SKM-1 treated with dmso at 0.1 percent for 144 hours (cell line): ENCODE results near the gene AJAP1.
"Not testable (repeated sequence)": the region's sequence is repeated elsewhere in the genome, so short reads cannot be mapped to it uniquely, and the experiment has no call there.

Experiments used
- DNase-seq: peaks from one replicate; lab custom pipeline; 2025; ENCODE audit not compliant: unreplicated experiment; lab: John Stamatoyannopoulos, UW

Gene AJAP1

DNA sequence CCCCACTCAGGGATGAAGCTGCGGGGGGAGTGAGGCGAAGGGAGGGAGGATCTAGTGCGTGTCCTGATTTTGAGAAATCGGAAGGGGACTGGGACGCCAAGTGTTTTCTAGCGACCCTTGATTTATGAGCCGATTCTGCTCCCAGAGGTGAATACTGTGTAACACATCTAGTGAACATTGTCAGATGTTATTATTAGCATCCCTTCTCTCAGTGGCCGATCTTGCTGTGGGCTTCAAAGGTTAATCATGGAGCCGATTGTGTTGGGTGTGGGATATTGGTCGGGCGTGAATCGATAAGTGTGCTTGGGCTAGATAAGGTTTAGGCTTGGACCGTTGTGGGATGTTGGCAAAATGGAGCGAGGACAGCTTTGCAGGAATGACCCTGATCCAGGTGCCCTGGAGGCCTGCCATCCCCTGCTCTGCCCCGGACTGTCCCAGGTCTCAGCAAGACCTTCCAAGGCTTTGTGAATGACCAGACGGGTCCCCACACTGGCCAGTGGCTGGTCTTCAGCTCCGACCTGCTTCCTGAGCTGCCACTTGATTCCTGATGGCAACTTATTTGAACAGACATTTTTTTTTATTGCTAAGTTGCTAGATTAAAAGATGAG lies 2.2 kb downstream of the AJAP1 start:
- no peak for DNase-seq

DNA sequence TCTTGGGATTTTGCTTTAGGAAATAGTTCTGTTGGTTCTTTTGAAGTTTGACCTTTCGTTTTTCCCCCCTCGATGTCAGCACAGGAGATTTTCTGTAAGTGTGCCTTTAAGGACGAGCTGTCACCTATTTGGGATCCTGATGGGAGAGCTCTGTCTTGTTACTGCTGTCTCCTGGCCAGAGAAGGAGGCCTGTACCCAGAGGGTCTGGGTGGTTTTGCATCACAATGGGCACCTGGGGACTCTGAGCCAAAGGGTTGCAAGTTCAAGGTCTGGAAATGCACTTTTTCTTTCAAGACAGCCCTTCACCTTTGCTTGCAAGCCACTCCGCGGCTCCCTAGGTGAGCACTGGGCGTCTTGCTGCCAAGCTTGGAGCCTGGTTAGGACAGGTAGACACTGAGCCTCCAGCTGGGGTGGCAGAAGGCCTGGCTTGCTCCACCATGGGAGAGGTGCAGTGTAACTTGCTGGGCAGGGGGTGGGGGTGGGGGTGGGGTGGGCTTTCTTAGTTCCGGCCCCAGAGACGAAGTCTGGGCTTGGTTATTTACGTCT lies 2.9 kb downstream of the AJAP1 start:
- DNase-seq = no peak

DNA sequence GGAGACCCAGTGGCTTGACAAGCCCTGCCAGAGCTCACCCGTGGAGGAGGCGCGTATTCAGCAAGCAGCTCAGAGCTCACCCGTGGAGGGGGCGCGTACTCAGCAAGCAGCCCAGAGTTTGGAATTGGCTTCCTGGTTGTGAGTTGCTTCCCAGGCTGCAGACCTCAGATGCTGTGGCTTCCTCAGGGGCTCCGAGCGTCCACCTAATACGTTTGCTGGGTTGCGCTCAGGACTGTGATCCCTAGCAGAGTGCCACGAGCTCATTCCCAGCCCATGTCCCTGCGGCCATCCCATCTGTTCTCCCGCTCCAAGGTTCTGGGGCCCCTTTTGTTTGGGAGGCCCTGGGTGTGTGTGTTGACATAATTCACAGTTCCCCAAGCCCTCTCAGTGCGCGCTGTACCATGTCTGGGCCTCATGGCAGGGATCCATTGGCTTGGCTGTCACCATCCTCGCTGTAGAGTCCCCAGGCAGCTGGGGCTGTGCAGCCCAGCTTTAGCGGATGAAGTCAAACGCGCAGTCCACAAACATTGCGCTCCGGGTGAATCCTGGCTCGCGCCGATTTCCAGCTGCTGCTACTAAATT lies 3.6 kb downstream of the AJAP1 start:
- no peak for DNase-seq

DNA sequence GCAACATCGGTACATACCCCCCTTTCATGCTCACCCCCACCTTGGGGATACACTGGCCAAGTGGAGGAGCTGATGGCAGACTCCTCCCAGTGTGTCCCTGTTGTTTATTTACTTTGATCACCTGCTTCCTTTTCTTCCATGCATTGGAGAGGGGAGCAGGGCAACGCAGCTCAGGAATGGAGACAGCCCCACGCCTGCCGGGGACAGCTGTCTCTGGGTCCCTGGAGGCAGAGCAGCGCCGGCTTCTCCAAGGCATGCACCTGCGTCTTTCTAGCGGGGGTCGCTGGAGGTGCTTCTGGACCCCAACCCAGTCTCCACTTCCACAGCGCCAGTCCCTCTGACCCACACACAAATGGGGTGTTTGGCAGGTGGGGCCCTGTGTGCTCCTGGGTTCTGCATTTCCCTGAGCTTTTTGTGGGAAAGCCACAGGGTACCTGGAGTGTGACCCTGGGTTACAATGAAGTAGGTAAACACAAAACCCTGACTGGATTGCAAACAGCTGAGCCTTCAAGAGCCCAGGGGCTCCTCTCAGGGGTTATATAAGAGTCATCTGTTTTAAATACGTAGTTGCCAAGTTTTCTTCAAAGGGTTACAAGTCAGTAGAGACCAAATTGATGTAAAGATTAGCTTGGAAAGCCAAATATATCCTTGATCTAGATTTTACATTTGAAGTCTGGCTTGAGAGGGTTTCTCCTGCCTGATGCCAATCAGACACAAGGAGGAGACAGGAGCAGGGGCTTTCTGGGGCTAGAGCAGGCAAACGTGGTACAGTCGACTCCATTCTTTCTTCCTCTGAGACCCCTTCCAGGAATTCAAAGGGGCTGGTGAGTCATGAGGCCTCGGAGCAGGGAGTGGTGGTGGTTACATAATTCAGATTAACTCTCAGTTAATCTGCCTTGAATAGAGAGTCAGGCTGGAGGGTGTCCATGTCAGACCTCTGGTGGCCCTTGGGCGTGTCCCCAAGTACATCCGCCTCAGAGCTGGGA lies 4.5 kb downstream of the AJAP1 start:
- no peak for DNase-seq

DNA sequence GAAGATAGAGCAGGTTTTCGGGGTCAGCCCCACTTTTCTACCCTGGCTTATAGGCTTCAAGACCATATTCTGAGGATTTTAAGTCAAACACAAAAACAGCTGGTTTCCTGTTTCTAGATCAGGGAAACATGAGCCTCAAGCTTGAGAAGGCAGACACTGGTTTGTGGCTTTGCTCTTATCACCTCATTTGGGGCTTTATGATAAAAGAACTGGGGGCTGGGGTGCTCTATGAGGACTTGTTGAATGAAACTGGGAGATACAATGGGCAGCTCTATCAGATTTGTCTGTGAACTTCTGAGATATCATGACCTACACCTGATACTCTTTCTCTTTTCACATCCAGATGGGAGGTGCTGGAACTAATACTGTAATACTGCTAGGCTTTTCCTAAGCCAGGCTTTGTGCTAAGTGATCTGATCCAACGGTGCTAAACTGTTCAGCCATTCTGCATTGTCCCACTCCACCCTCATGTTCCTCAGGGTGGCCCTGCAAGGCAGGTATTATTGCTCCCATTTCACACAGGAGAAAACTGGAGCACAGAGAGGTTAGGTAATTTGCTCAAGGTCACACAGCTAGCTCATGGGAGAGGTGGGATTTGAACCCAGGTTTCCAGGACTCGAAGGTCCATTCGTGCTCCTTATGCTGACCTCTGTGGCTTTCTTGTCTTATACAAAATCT lies 6.6 kb downstream of the AJAP1 start:
- no peak for DNase-seq

DNA sequence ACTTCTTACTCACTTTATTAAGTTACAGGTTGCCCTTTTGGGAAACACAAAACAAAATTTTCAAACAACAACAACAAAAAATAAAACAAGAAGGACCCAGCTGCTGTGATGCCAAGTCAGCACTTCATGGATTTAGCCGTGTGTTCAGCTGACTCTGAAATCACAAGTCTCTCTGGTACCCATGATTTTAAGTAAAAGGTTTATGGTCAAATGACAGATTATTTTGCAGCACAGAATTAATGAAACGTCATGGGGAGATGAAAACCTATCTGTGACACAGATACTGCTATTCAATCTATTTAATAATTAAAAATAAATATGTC lies 7.1 kb downstream of the AJAP1 start:
- no peak for DNase-seq

DNA sequence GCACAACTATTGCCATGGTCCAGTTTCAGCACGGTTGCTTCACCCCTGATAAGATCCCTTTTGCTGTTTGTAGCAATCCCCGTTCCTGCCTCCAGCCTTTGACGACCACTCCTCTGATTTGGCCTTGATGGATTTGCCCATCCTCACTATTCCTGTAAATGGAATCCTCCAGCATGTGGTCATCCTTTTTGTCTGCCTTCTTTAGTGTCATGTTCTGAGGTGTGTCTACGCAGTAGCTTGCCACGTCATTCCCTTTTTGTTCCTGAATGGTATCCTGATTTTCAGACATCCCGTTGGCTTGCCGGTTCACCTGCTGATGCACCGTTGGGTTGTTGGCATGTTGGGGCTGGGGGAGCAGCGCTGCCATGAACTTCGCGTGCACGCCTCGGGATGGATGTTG lies 7.8 kb downstream of the AJAP1 start:
- no peak for DNase-seq

DNA sequence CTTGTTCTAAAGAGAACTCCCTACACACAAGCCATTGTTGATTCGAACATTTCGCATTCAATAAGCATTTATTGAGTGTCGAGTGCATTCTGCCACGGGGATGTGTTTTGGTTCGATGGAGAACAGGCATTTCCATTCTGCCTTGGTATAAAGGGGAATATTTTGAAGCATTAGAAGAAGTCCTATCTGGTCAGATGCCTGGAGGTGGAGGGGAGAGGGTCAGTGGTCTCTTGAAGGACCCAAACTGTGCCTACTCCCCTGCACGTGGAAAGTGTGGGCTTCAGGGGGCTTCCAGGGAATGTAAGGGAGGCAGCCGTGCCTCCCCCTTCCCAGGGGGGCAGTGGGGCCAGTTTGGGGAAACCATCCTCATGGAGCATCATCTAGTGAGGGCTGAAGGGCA lies 8.3 kb downstream of the AJAP1 start:
- DNase-seq = no peak

DNA sequence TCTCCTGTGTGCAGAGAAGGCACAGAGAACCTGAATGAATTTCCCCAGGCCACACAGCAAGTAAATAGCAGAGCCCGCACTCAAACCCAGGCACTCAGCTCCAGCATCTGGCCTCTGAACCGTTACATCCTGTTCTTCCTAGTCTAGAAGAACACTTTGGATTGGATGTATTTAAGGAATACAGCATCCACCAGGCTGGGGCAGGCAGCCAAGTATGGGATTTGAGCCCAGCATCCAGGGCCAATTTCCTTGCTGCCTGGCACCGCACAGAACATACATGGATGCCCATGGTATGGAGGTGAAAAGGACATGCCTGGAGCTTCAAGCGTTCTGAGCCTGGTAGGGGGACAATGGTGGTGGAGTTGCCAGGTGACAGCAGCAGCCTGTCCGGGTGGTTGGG lies 9.7 kb downstream of the AJAP1 start:
- DNase-seq = no peak

DNA sequence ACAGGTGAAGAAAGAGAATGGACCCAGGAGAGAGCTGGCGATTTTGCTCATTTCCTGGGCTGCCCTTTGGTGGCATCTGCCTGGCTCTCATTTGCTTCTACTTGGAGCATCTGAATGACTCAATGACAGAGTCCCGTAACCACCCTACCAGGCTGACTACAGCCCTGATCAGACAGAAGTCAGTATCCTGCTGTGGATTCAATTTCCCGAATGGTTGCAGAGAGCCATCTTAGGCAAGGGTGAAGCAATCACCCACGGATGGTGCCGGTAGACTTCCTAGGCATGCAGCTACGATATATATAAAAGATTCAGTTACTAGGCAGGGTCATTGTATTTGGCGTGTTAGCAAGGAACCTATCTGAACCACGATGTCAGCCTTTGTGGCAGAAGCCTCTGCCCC lies 10.2 kb downstream of the AJAP1 start:
- DNase-seq = no peak

DNA sequence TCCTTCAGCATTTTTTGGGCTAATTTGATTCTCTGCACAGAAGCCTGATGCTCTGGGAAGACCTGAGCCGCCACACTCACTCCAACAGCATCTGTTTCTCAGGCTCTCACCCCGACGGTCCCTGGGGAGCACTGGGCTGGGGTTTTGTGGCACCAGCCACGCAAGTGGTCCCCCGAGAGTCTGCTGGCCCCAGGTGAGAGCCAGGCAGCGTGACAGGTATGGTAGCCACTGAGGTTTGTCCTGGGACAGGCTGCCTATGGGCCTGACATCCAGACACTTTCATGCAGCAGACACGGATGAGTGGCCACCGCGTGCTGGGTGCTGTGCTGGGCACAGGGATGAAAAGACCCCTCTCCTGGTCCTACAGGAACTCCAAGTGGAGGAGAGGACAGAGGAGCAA lies 11.0 kb downstream of the AJAP1 start:
- no peak for DNase-seq

DNA sequence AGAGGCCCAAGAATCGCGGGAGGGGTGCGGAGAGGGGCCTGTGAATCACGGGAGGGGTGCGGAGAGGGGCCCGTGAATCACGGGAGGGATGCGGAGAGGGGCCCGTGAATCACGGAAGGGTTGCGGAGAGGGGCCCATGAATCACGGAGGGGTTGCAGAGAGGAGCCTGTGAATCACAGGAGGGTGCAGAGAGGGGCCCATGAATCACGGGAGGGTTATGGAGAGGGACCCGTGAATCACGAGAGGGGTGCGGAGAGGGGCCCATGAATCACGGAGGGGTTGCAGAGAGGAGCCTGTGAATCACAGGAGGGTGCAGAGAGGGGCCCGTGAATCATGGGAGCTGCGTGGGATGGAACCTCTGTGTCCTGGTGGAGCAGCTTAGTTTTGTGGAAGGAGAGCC lies 12.3 kb downstream of the AJAP1 start:
- DNase-seq = not testable (repeated sequence)

DNA sequence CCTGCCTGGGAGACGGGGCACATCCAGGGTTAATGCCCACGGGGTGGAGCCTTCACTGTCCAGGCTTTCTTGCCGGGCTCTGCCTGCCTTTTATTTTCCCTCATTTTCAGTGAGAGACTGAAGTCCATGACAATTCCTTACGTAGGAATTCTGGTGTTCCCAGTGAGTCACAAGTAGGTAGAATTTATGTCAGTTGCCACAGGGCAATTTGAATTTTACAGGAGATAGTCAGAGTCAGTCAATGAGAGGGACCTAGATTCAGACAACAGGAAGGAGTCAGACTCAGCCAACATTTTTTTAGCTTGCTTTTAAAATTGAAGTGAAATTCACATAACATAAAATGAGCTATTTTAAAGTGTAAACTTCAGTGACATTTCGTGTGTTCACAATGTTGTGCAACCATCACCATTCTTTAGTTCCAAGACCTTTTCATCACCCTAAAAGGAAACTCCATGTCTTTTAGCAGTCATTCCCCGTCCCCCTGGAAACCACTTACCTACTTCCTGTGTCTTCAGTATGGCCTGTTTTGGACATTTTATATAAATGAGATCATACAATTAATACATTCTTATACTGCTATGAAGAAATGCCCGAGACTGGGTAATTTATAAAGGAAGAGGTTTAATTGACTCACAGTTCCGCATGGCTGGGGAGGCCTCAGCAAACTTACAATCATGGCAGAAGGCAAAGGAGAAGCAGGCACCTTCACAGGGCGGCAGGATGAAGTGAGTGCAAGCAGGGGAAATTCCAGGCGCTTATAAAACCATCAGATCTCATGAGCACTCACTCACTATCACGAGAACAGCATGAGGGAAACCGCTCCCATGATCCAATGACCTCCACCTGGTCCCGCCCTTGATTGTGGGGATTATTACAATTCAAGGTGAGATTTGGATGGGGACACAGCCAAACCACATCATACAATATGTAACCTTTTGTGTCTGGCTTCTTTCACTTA lies 14.6 kb downstream of the AJAP1 start:
- DNase-seq = no peak

DNA sequence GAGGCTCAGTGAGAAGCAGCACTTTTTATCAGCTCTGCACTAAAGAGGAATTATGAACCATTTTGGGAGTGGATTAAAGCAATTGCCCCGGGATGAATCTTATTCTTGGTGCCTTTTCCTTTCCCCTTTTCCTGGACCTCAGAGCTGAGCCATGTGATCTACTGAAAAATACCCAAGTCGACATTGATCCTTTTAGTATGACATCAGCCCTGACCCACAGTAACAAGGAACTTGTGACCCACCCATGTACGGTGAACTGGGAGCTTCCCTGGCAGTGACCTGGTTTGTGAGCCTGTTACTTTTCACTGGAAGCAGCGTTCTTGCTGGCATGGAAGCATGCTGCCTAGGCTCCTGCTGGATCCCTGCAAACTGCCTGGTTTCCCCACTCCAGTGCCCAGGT lies 15.9 kb downstream of the AJAP1 start:
- DNase-seq = no peak

DNA sequence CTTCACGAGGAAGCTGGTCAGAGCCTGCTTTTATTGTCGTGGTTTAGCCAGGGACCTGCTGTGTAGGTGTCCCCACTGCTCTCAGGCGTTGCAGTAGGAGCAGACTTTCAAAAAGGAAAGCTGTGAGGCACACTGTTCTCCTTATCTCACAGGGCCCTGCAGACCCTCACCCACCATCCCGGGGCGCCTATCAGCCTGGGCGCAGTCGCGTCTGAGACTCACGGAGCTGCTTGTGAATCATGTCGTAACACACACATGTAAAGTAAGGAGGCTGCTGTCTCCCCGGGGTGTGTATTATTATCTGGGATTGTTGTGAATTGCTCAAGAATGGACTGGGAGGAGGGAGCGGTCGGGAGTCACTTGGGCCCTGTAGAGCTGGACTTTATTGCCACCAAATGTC lies 17.4 kb downstream of the AJAP1 start:
- no peak for DNase-seq

DNA sequence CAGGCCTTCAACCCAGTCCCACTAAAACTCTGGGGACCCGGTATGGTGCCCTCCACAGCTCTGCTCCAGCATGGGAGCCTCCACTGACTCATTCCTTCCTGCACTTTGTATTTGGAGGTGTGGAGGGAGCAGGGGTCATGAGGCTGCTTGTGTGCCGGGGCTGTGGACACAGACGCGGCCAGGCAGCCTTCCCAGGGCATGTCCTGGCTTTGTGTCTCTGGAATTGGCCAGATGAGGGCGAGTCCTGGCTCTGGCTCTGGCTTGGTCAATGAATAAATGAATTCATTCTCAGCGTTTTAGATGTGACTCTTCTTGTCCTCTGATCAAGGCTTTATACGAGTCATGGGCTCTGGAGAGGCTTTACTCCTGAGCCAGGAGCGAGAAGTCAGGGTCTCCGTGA lies 19.1 kb downstream of the AJAP1 start:
- DNase-seq = no peak

DNA sequence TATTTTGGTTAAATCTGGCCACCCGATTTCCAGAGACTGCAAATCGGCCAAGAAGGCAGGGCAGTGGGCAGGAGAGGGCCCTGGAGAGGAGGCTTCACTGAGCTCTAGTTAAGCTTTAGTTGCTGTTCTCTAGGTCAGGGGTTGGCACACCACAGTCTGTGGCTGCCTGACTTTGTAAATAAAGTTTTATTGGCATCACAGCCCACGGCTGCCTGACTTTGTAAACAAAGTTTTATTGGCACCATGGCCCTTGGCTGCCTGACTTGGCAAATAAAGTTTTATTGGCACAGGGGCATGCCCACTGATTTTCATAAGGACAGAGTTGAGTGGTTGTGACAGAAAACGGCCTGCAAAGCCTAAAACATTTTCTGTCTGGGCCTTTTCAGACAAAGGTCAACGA lies 19.7 kb downstream of the AJAP1 start:
- no peak for DNase-seq

DNA sequence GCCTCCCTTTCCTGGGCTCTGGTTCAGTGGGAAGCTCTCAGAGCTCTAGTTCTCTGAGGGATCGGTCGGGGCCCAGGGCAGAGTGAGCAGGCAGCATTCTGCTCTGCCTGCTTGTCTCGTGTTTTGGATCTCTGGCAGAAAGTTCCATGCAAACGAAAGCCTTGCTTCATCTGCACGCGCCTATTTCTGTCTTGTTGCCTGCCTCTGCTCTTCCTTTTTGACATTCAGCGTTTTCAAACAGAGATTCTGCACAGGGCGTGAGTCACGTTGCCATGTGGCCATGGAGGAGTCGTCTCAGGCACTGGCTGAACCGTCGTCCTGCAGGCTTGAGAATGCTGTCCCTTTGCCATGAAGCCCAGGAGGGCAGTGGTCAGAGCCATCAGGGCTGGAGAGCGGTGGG lies 20.3 kb downstream of the AJAP1 start:
- DNase-seq = no peak

DNA sequence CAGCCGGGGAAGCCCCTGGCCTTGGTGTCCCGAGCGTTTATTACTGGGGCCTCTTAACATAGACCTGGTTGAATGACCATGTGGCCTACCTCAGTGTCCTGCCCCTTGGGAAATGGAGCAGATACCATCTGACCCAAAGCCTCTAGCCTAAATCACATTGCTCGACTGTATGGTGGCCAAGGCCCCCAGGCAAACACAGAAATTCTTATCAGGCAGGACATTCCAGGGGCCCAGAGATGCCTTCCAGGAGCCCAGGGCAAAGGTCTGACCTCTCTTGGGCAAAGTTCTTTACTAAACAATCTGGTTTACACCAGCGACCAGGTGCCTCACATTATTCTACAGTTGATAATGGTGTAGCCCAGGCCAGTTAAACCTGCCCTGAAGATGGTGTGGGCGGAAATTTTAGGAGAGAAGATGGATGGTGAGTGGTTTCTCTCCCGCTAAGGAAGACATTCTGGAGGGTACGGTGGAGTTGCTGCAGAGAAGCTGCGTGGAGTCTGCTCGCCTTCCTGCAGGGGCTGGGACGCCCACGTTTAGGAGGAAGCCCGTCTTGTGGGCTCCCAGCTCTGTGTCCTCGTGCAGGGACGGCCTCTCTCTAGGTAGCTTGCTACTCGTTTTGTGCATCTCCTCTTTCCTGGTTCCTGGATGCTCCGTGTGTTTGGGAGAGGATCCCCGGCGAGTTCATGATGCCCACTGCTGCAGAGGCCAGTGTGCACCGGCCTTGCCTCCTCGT lies 21.2 kb downstream of the AJAP1 start:
- DNase-seq = no peak

DNA sequence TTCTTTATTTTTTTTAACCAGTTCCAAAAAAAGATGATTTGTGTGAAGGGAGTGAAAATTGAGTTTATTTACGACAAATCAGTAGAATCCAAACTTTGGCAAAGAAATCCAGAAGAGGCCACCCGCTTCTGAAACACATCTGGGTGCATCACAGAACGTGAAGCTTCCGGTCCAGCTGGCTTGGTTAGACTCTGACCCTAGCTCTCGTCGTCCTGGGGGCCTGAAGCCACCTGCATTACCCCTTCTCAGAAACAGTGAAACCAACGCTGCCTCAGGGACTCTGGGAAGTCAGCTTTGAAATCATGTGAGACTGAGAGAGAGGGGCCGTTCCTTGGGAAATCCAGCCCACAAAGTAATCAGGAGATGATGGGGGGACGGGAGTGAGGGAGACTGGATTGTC lies 21.8 kb downstream of the AJAP1 start:
- DNase-seq = no peak
